GM18511 (cell line): ENCODE data around the gene SFXN3.

Source experiments
- ATAC-seq: cut with Tn5 transposase; IDR thresholded peaks from one replicate; pipeline ENCODE4 v1.9.1; 2021; ENCODE audit warnings: mild to moderate bottlenecking, moderate library complexity; ENCODE audit not compliant: unreplicated experiment

Gene SFXN3

DNA sequence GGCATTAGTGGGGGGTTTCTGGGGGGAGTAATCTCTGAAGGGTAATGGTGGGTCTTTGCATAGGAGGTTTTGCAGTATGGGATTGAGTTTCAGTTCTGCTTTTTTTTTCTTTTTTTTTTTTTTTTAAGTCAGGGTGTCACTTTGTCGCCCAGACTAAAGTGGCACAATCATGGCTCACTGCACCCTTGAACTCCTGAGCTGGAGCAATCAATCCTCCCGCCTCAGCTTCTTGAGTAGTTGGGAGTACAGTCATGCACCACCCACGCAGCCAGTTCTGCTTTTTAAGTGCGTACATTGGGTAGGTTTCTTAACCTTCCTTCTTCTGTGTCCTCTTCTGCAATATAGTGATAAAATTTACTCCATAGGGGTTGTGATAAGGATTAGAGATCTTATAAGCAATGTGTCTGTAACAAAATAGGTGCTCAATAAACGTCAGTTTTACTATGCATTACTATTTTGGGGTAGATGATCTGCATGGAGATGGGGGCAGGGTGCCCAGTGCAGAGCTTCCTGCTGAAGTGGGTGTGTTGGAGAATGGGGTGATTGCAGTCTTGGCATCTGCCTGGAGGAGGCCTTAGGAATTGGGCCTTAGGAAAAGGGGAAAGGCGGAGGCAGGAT, 40.3 kb downstream of the SFXN3 start:
- no peak for ATAC-seq

GRCh38 chr10:101071885-101072433, 40.9 kb downstream of the SFXN3 start:
- ATAC-seq, result no peak

DNA sequence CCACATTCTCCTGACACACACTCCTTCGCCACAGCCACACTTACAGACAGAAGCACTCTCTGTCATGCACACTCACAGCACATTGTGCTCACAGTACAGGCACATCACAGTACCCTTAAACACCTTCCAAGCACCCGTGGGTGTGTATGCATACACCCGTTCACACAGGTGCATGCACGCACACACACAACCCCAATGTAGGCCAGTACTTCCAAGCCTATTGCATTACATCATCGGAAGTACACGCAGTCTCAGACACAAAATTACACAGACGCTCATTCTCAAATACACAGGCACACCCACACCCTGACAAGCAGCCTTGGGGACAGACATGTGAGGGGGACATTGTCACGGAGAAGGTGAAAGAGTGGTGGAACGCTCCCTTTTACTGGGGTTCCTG, 41.9 kb downstream of the SFXN3 start:
- no peak for ATAC-seq

DNA sequence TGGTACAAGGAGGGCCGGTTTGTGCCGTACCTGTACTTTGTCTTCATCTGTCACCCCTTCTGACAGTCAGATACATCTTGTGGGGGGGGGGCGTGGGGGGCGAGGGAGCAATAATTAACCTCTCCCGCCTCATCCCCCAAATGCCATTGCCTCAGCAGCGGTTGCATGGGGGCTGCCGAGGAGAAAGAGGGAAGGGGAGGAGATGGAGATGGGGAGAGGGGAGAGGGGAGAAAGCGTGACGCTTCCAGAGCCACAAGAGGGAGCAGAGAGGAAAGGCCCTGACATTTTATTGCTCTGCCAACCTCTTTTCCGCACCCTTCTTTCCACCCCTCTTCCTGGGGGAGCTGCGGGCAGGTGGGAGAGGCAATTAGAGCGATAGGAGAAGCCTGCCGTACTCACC, 42.6 kb downstream of the SFXN3 start:
- ATAC-seq, result no peak

GRCh38 chr10:101075775-101076174, 44.7 kb downstream of the SFXN3 start:
- ATAC-seq, result no peak

- no peak for ATAC-seq
These were observed 45.6 kb downstream of the SFXN3 start for GRCh38 chr10:101076630-101077029.

DNA sequence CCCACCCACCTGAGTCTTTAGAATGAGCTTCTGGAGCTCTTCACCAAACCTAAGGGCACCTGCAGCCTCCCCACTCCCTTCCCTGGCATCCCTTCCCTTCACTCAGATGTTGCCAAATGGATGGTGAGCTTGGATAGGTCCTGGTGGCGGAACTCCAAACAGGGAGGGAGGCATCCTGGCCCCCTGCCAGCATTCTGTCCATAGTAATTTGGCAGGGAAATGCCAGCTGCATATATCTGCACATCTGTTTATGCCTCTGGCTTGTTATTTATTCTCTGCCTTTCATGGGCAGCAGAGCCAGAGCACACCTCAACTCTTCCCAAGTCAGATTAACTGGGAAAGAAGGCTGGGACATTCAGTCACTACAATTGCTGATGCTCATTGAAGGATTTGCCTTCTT, 48.8 kb downstream of the SFXN3 start:
- ATAC-seq, result no peak

GRCh38 chr10:101080933-101081931, 50.2 kb downstream of the SFXN3 start:
- no peak for ATAC-seq

DNA sequence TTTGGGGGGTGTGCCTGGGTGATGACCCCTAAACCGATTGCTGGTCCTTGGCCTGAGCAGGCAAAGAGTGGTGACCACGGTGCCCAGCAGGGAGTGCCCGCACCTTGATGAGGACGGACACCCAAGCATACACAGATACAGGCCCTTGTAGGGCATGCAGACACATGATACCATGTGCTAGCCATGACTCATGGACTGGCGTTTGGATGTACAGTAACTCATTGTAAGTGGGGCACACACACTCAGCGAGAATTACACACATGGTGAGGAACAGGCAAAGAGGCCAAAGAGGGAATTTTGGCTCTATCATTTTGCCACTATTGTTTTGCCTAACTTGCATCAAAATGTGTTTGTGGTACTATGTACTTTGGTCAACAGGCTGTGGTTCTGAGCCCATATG, 54.8 kb downstream of the SFXN3 start:
- ATAC-seq, result no peak

- ATAC-seq, result no peak
These were observed 56.3 kb downstream of the SFXN3 start for GRCh38 chr10:101087376-101087775.

DNA sequence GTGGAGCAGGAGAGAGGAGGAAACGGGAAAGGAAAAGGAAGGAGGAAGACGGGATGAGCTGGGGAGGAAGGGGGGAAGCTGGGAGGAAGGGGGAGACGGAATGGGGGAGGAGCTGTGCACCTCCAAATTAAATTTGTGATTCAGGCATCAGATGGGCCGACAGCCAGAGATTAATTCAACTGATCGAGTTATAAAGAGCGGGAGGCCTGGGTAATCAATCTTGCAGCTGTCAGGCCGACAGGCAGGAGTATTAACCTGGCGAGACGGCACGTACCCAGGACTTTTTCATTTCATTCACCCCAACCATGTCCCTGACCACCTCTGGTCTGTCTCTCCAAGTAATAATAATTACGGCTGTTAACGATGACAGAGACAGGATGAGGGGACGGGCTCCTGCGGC, 56.9 kb downstream of the SFXN3 start:
- no peak for ATAC-seq

DNA sequence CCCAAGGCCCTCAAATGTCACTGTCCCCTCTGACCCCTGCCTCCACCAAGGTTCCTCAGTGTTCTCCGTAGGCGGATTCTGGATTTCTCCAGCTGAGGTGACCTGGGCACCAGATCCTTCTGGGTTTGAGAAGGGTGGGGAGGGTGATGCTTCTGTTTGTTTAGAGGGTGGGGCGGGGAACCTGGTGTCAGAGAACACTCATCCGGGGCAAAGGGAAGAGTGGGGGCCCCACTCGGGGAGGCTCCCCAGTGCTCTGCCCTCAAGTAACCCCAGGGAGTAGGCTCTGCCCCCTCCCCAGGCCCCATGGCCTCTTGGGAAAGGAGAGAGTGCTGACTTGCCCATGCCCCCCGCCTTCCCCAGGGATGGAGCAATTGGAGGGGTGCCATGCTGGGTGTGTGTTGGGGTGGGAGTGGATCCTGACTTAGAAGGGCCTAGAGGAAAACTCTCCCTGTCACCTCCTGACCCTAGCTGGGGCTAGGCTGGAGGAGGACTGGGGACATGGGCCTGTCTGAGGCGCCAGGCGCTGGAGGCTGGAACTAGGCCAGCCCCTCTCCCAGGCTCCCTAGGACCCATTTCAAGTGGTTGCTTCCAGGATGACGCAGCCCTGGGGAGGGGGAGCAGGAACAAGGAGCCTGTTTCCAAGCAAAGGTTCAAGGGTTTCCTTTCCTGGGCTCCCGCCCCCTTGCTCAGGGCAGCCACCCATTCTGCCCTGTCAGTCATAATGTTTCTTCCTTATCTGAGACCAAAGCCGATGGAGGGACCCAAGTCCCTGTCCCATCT, 58.7 kb downstream of the SFXN3 start:
- ATAC-seq, result no peak

DNA sequence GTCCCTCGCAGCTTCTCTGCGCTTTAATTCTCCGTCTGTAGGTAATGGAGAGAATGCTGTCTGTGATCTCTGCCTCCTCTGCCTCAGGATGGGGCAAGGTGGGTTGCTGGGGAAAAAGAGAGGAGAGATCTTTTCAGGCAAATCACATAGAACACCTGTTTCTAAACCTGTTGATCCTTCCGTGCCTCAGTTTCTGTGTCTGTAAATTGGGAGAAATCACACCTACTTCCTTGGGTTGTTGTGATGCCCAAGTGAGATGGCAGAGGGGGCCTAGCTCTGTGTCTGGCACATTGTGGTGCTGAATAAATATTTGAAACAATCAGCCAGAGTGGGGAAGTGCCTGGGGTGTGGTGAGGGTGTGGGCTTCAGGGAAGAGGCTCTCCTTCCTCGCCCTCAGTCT, 59.6 kb downstream of the SFXN3 start:
- ATAC-seq, result no peak
